ENCODE data around the gene KRTAP4-12.
"Not testable (repeated sequence)": the region's sequence is repeated elsewhere in the genome, so short reads cannot be mapped to it uniquely, and the experiment has no call there.

DNA sequence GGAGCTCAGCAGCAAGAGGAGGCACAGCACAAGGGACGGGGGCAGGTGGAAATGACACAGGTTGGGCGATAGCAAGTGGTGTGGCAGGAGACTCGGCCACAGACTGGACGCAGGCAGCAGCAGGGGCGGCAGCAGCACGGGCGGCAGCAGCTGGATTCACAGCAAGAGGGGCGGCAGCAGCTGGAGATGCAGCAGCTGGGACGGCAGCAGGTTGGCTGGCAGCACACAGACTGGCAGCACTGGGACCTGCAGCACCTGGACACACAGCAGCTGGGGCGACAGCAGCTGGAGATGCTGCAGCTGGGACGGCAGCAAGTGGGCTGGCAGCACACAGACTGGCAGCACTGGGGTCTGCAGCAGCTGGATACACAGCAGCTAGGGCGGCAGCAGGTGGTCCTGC, 15.9 kb upstream of the KRTAP4-12 start:
- not testable (repeated sequence) for TF ChIP-seq CTCF, POLR2AphosphoS5, POLR2A (IDR thresholded peaks at IDR 0.05)
